Stimulated activated CD8-positive, alpha-beta memory T cell treated with anti-CD3 and anti-CD28 coated beads, Interleukin-15, amount 100 ng/mL, for 48 hours (primary cell): ENCODE results near the gene FGFR4.

ENCODE experiments used
- DNase-seq, 2 donors: peaks; one replicate each; pipeline ENCODE4 v3.0.0-alpha.2; 2020; ENCODE audit warnings: low read depth in 2 of 2

The FGFR4 gene

DNA sequence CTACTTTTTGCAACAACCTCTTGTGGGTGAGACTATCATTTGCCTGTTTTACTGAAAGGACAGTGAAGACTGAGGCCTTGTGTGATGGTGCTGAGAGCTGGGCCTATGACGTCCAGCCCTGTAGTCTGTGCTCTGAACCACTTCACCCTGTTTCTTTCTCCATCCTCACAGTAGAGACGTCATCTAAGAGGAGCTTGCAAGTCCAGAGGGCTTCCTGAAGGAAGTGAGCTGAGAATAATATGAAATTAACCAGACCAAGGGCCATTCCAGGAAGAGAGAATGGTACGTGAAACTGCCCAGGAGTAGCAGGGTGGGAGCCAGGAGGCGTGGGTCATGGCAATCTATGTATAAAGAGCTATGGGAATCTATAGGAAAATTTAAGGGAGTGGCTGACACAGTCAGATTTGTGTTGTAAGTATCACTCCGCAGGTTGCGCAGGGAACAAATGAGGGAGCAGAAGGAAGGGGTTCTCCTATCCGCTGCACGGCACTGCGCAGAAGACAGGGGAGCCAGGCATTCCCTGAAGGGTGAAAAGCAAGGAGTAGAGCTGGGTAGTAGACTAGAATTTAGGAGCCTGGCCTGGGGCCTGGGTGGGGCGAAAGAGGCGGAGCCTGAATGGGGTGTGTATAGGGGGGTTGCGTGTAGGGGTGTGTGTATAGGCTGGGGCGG lies 596 bp upstream of the FGFR4 start:
- no peak for DNase-seq

DNA sequence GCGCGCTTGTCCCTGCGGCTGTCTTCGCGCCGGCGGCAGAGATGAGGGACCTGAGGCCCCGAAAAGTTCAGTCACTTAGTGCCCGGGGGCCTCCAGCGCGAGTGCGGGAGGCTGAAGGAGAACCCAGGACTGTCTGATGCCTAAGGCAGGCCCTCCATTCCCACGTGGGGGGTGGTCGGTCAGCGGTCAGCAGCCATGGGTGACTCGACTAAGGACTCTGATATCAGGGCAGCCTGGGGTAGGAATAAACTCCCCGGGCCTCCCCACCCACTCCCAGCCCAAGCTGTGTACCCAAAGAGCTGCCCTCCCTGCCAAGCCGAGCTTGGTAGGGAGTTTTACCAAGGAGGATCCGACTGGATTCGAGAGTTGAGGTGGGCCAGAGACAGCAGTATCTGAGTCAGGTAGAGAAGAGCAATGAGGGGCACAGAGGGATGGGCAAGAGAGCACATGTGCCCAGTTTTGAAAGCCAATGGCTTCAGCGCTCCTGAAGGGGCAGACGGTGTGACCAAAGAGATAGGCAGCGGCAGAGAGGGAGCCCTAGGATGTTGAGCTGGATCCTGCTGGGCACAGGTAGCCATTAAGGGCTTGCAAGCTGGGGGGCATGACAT lies 787 bp downstream of the FGFR4 start:
- no peak for DNase-seq

GRCh38 chr5:177089127-177089526 lies 2.4 kb downstream of the FGFR4 start:
- no peak for DNase-seq

- no peak for DNase-seq
Measured at GRCh38 chr5:177089825-177090641, 3.3 kb downstream of the FGFR4 start.

GRCh38 chr5:177090813-177091212 lies 4.1 kb downstream of the FGFR4 start:
- no peak for DNase-seq

DNA sequence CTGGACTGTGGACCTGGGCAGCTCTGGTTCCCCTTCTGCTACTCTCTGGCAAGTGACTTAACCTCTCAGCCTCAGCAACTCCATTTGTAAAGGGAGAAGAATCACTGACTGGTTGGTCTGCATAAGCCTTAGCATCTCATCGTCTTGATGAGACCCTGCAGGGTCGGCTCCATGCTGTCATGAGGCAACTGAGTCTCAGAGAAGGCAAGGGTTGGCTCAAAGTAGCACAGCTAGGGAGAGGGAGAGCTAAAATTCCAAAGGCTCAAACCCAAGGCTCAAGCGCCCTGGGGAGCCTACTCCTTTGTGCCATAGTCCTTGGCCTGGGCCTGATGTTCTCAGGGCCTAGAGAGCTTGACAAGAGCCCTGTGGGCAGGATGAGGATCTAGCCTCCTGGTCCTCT lies 4.5 kb downstream of the FGFR4 start:
- no peak for DNase-seq

GRCh38 chr5:177092178-177093081 lies 5.7 kb downstream of the FGFR4 start:
- no peak for DNase-seq

DNA sequence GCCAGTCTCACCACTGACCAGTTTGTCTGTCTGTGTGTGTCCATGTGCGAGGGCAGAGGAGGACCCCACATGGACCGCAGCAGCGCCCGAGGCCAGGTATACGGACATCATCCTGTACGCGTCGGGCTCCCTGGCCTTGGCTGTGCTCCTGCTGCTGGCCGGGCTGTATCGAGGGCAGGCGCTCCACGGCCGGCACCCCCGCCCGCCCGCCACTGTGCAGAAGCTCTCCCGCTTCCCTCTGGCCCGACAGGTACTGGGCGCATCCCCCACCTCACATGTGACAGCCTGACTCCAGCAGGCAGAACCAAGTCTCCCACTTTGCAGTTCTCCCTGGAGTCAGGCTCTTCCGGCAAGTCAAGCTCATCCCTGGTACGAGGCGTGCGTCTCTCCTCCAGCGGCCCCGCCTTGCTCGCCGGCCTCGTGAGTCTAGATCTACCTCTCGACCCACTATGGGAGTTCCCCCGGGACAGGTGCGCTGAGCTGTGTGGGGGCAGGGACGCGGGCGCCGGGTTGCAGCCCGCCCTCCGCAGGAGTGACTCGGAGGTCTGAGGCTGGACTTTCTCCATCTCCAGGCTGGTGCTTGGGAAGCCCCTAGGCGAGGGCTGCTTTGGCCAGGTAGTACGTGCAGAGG lies 6.5 kb downstream of the FGFR4 start:
- no peak for DNase-seq

DNA sequence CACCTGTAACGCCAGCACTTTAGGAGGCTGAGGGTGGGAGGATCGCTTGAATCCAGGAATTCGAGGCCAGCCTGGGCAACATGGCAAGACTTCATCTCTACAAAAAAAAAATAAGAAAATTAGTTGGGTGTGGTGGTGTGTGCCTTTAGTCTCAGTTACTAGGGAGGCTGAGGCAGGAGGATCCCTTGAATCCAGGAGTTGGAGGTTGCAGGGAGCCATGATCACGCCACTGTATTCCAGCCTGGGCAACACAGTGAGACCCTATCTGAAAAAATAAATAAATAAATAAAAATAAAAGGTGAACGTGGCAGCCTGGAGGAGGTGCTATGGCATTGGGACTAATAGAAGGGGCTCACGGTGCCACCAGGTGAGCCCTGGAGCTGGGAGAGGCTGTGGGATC lies 7.1 kb downstream of the FGFR4 start:
- DNase-seq, result no peak

DNA sequence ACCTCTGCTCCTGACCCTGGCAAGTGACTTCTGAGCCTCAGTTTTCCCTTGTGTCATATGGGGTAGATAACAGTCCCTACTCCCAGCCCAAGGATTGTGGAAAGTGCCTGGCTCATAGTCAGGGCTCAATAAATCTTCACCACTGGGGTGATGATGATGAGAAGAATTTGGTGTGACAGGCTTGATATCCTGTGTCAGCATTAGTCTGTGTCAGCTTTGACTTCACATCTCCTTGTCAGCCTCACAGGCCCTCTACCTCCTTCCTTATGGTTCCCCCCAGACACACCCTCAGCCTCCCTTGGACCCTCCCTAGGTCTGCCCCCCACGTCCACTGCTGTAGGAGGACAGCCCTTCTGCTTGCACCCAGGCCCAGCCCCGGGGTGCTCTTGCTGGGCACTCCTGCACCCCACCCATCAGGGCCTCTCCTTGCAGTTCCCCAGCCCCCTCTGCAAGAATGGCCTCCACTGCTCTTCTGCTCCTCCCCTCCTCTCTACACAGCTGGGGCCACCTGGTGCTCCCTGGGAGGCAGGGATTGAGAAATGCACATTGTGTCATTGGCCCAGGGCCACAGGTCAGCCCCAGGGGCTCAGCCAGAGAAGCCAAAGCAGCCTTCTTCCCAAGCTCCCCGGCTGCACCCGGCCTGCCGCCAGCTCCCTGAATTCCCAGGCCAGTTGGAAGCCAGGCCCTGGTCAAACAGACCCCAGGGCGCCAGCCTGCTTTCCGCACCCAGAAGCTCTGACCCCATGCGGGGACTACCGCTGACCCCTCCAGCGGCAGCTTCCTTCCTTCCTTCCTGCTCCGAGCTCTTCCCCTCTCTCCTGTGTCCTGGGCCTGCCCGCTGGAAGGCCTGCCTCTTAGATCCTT lies 7.7 kb downstream of the FGFR4 start:
- DNase-seq, result no peak

GRCh38 chr5:177095088-177095669 lies 8.5 kb downstream of the FGFR4 start:
- DNase-seq, result no peak

DNA sequence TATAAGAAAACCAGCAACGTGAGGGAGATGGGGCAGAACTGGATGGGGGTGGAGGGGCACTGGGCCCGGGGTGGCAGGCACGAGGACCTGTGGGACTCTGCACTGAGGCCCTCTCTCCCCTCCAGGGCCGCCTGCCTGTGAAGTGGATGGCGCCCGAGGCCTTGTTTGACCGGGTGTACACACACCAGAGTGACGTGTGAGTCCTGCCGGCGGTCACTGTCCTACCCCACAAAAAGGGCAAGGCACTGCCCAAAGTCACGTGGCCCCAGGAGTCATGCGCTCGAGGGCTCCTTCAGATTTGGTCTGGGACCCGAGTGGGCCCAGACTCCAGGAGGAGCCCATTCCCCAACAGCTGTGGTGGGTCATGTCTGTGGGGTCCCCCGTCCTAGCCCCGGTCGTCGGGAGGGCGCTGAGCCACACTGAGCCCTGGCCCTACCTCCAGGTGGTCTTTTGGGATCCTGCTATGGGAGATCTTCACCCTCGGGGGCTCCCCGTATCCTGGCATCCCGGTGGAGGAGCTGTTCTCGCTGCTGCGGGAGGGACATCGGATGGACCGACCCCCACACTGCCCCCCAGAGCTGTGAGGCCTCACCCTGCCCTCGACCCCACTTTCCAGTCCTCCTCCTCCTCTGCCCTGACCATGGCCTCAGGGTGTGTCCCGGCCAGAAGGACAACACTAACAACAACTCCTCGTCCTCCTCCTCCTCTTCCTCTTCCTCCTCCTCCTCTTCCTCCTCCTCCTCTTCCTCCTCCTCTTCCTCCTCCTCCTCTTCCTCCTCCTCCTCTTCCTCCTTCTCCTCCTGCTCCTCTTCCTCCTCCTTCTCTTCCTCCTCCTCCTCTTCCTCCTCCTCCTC lies 9.7 kb downstream of the FGFR4 start:
- no peak for DNase-seq

- DNase-seq, result no peak
Measured at GRCh38 chr5:177097016-177097985, 10.6 kb downstream of the FGFR4 start.

GRCh38 chr5:177098120-177098469 lies 11.4 kb downstream of the FGFR4 start:
- no peak for DNase-seq

DNA sequence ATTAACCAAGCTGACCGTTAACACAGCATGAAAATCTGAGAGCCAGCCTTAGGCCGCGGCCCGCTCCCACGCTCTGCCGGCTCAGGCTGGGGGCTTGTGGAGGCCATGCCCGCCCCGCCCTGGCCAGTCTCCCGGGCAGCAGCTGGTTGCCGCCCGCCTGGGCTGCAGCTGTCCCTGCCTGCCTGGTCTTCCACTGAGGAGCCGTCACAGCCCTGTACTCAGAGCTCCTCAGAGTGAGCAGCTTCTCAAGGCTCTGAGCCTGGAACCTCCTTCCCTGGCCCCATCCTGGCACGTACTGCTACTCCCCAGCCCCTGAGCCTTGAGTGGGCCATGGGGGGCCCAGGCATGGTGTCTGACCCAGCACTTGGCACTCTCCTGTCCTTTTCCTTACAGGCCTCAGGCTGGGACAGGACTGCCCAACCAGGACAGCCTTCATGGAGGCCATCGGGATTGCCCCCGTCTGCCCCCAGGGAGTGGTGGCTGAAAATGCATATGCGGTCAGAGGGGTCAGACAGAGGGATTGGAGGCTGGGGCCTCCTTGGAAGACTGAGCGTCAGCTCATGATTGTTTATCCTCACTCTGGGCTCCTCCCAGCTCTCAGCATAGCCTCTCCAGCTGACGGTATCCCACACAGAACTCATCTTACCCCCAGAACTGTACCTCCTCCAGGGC lies 11.9 kb downstream of the FGFR4 start:
- DNase-seq, result no peak

DNA sequence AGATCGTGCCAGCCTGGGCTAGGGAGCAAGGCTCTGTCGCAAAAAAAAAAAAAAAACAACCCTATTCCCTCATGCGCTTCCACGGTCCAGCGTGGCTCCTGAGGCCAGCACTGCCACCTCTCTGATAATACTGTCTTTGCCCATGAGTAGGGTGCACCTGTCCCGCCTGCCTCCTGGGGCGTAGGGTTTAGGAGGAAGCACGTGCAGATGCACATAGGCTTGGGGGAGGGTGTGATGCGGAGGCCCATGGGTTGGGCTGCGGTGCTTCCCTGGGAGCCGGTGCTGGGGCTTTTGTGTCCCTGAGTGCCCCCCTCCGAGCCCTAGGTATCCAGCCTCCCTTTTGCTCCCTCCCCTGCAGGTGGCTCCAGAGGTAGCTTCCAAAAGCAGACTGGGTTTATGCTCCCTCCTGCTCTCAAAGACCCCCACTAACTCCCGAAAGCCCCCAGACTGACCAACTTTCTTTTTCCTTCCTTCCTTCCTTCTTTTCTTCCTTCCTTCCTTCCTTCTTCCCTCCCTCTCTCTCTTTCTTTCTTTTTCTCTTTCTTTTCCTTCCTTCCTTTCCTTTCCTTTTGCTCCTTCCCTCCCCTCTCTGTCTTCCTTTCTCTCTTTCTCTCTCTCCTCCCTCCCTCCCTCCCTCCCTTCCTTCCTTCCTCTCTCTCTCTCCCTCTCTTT lies 12.8 kb downstream of the FGFR4 start:
- DNase-seq, result no peak

GRCh38 chr5:177100714-177101121 lies 14.0 kb downstream of the FGFR4 start:
- no peak for DNase-seq
